Measurements from ENCODE around the gene CRMP1. TPM values are rescaled to one million over a fixed set of nuclear protein-coding genes. Genes with fewer than 3 reads are reported as not detected.
A peak's percentile ranks its signal among the peaks of the same experiment; 100 is the strongest.

The CRMP1 gene
- total RNA-seq, 1 experiment from 2014 or later: not detected

- H3K4me2 ChIP-seq (ENCODE audit: low read length): no peak overlapping the region
- no peak overlapping the region for H2AFZ ChIP-seq (ENCODE audit: low read length)
- H3K36me3 ChIP-seq (ENCODE audit: low read depth, low read length): no peaks in the 10 kb centered on the region
- no peak overlapping the region for H3K27ac ChIP-seq (ENCODE audit: low read length)
- no peaks in the 10 kb centered on the region for H4K20me1 ChIP-seq (ENCODE audit: low read length)
- H3K9ac ChIP-seq (ENCODE audit: low read length): no peak overlapping the region
- H3K27me3 ChIP-seq (ENCODE audit: low read length): peaks cover 18% of the 10 kb centered on the region
- H3K9me2 ChIP-seq (replicated peaks; ENCODE audit: low read length): no peaks in the 10 kb centered on the region
- POLR2A ChIA-PET (ENCODE audit: unreplicated experiment): no interaction called here
- no peak for ATAC-seq
- H3K4me3 ChIP-seq (ENCODE audit: low read length): no peak overlapping the region
- intact Hi-C loops (cut with micrococcal nuclease): no loop called here
- H3K79me2 ChIP-seq (ENCODE audit: low read length): no peaks in the 10 kb centered on the region
- no TSS peak for BruUV-seq (replicated peaks)
- TF ChIP-seq CTCF (conservative IDR thresholded peaks at IDR 0.05; ENCODE audit: low read depth, low read length) (no peak), EZH2phosphoT487 (IDR thresholded peaks at IDR 0.05; ENCODE audit: borderline replicate concordance, low read length) (no peak), EZH2 (IDR thresholded peaks at IDR 0.05; ENCODE audit: low read length, unreplicated experiment) (no peak)
- no peaks in the 10 kb centered on the region for H3K9me3 ChIP-seq (ENCODE audit: low read length)
- CTCF ChIA-PET: no interaction called here
- DNase-seq: peak; percentile 2
- H3K4me1 ChIP-seq (ENCODE audit: insufficient read depth, low read length): no peaks in the 10 kb centered on the region
- no peaks in the 10 kb centered on the region for H3F3A ChIP-seq (ENCODE audit: low read length, unreplicated experiment)
Observed at GRCh38 chr4:5940470-5941203, 47.8 kb upstream of the CRMP1 start.

DNA sequence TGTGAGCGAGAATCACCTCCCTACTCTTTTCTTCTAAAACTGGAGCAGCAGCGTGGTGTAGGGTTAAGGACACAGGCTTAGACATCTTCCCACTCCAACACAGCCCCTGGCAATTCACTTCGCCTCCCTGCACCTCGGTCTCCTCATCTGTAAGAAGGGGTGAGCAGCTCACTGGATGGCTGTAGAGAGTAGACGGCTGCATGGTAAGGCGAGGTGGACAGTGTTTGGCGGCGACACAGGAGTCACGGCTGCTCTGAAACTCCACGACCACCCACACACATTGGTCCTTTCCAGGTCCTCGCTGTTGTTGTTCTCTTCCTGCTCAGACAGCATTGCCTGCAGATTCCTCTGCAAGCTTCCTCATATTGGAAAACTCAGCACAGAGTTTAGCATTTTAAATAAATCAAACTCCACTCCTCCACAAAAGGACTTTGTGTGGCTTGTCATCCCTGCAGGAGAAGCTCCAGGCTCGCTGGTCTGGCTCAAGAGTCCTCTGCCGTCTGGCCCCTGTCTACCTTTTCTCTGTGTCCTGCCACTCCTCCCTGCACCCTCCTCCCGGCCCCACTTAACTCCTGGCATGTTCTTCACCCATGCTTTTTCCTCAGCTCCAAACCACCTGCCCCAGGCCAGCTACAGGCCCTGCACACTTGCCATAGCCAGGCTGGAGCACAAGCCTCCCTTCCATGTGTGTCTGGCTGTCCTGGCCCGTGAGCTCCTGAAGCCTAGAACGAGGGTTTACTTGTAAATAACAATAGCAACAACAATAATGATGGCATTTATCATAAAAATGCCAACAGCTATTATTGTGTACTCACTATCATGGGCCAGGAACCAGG lies 41.3 kb upstream of the CRMP1 start:
- no TSS peak for BruUV-seq (replicated peaks)
- POLR2A ChIA-PET (ENCODE audit: unreplicated experiment): no interaction called here
- peaks cover 56% of the 10 kb centered on the region for H3K27me3 ChIP-seq (ENCODE audit: low read length)

More for the DNA sequence above, 41.3 kb upstream of the CRMP1 start:
- H3K4me1 ChIP-seq (ENCODE audit: insufficient read depth, low read length): no peaks in the 10 kb centered on the region
- intact Hi-C loops (cut with micrococcal nuclease): no loop called here
- no peaks in the 10 kb centered on the region for H3K9me3 ChIP-seq (ENCODE audit: low read length)
- no peaks in the 10 kb centered on the region for H4K20me1 ChIP-seq (ENCODE audit: low read length)
- H3K4me3 ChIP-seq (ENCODE audit: low read length): no peak overlapping the region
- H3K9ac ChIP-seq (ENCODE audit: low read length): no peak overlapping the region
- DNase-seq (no peak), ATAC-seq (no peak)
- no peaks in the 10 kb centered on the region for H3K9me2 ChIP-seq (replicated peaks; ENCODE audit: low read length)
- no peaks in the 10 kb centered on the region for H3K79me2 ChIP-seq (ENCODE audit: low read length)
- H3K36me3 ChIP-seq (ENCODE audit: low read depth, low read length): no peaks in the 10 kb centered on the region
- no peak overlapping the region for H2AFZ ChIP-seq (ENCODE audit: low read length)
- CTCF ChIA-PET: no interaction called here
- no peak overlapping the region for H3K27ac ChIP-seq (ENCODE audit: low read length)
- no peaks in the 10 kb centered on the region for H3F3A ChIP-seq (ENCODE audit: low read length, unreplicated experiment)
- no peak for TF ChIP-seq EZH2 (IDR thresholded peaks at IDR 0.05; ENCODE audit: low read length, unreplicated experiment)
- no peak for TF ChIP-seq CTCF (conservative IDR thresholded peaks at IDR 0.05; ENCODE audit: low read depth, low read length)
- no peak for TF ChIP-seq EZH2phosphoT487 (IDR thresholded peaks at IDR 0.05; ENCODE audit: borderline replicate concordance, low read length)
- no peak overlapping the region for H3K4me2 ChIP-seq (ENCODE audit: low read length)

Data from PC-3 (cell line).